HCT116 (cell line): ENCODE measurements around the gene ATPAF1.

Experiments
- CTCF ChIP-seq, 3 experiments: fragments of 200-600 bp in 1 of 3; sonication (generic) in 1 of 3; IDR thresholded peaks in 2 of 3; conservative IDR thresholded peaks in 1 of 3; 2 replicates each; pipeline ENCODE4 v1.5.1; 2012 to 2017; ENCODE audit warnings: low read depth in 2 of 3, low read length in 2 of 3, antibody characterized with exemption in 1 of 3, borderline replicate concordance in 1 of 3, control low read depth in 1 of 3, mild to moderate bottlenecking in 1 of 3, mixed read lengths in 1 of 3, mixed run types in 1 of 3, moderate library complexity in 1 of 3; ENCODE audit not compliant: insufficient read depth in 1 of 3
- EZH2 ChIP-seq: fragments of 200-600 bp; sonication (generic); IDR thresholded peaks from 2 replicates; pipeline ENCODE4 v1.6.1; 2017; ENCODE audit warnings: antibody characterized with exemption, mixed run types
- MAX ChIP-seq: IDR thresholded peaks from 2 replicates; pipeline ENCODE4 v1.6.1; 2012

GRCh38 chr1:46657775-46658174, 10.4 kb downstream of the ATPAF1 start:
- TF ChIP-seq MAX (no peak), CTCF (IDR thresholded peaks at IDR 0.05 in 2 of 3, conservative IDR thresholded peaks at IDR 0.05 in 1 of 3; ENCODE audit: borderline replicate concordance in 1 of 3, insufficient read depth in 1 of 3, low read depth in 2 of 3, low read length in 2 of 3) (no peak), EZH2 (no peak)
